CD14-positive monocyte (primary cell): ENCODE results near the gene OR12D1. TPM values are rescaled to one million over a fixed set of nuclear protein-coding genes. Genes with fewer than 3 reads are reported as not detected.

Source experiments
- DNase-seq, 3 donors: peaks; one replicate each; pipeline ENCODE4 v3.0.0-alpha.2; 2011 to 2022
- H2AFZ ChIP-seq: 2 replicates; pipeline ENCODE4 v1.6.0; 2012; ENCODE audit warnings: mild to moderate bottlenecking, low read depth, low read length, inconsistent platforms; ENCODE audit not compliant: insufficient read depth, poor library complexity, severe bottlenecking
- H3K27ac ChIP-seq, 2 donors: 1 replicate in 1 of 2; 2 replicates in 1 of 2; pipeline ENCODE4 v1.5.1; 2012 to 2013; ENCODE audit warnings: low read length in 2 of 2, control low read depth in 1 of 2, inconsistent platforms in 1 of 2, low read depth in 1 of 2, mild to moderate bottlenecking in 1 of 2
- H3K27me3 ChIP-seq, 2 donors: one replicate each; pipeline versions ENCODE4 v1.6.0 to v1.6.1; 2011 to 2013; ENCODE audit warnings: low read length in 2 of 2; ENCODE audit not compliant: control insufficient read depth in 2 of 2, insufficient read depth in 2 of 2
- H3K36me3 ChIP-seq, 2 donors: replicated peaks in 1 of 2; 1 replicate in 1 of 2; 2 replicates in 1 of 2; pipeline versions ENCODE4 v1.5.1 to v1.6.1; 2012 to 2013; ENCODE audit warnings: low read length in 2 of 2, control low read depth in 1 of 2, inconsistent platforms in 1 of 2, mild to moderate bottlenecking in 1 of 2; ENCODE audit not compliant: insufficient read depth in 2 of 2, control insufficient read depth in 1 of 2
- H3K4me1 ChIP-seq, 2 donors: 1 replicate in 1 of 2; 2 replicates in 1 of 2; pipeline versions ENCODE4 v1.5.1 to v1.6.1; 2012 to 2013; ENCODE audit warnings: low read length in 2 of 2, control low read depth in 1 of 2, inconsistent platforms in 1 of 2, mild to moderate bottlenecking in 1 of 2, moderate library complexity in 1 of 2; ENCODE audit not compliant: insufficient read depth in 2 of 2, control insufficient read depth in 1 of 2
- H3K4me2 ChIP-seq: replicated peaks from 2 replicates; pipeline ENCODE3; 2012; ENCODE audit warnings: low read length, moderate library complexity, mild to moderate bottlenecking; ENCODE audit not compliant: poor library complexity, severe bottlenecking; ENCODE audit errors: extremely low read depth
- H3K4me3 ChIP-seq, 3 experiments: fragments of 200-600 bp in 1 of 3; sonication (generic) in 1 of 3; replicated peaks in 1 of 3; 1 replicate in 2 of 3; 2 replicates in 1 of 3; pipeline ENCODE4 v1.5.1; 2011 to 2013; ENCODE audit warnings: low read length in 3 of 3, mild to moderate bottlenecking in 3 of 3, control low read depth in 2 of 3, low read depth in 2 of 3, inconsistent platforms in 1 of 3, moderate library complexity in 1 of 3
- H3K79me2 ChIP-seq: 2 replicates; pipeline ENCODE4 v1.6.0; 2012; ENCODE audit warnings: mild to moderate bottlenecking, control low read depth, inconsistent platforms, low read length, moderate library complexity; ENCODE audit not compliant: insufficient read depth
- H3K9ac ChIP-seq: 2 replicates; pipeline ENCODE4 v1.6.0; 2017; ENCODE audit warnings: low read length, mild to moderate bottlenecking; ENCODE audit not compliant: insufficient read depth, poor library complexity, severe bottlenecking
- H3K9me3 ChIP-seq, 2 donors: replicated peaks in 1 of 2; 1 replicate in 1 of 2; 2 replicates in 1 of 2; pipeline versions ENCODE4 v1.5.1 to v1.6.1; 2012 to 2013; ENCODE audit warnings: low read length in 2 of 2, control low read depth in 1 of 2; ENCODE audit not compliant: control insufficient read depth in 1 of 2, insufficient read depth in 1 of 2
- H4K20me1 ChIP-seq: 2 replicates; pipeline ENCODE4 v1.6.0; 2012; ENCODE audit warnings: mild to moderate bottlenecking, low read length, control low read depth, moderate library complexity; ENCODE audit not compliant: insufficient read depth
- H3K27ac Mint-ChIP-seq, 7 donors: one replicate each; pipeline ENCODE4 v1.8.0; 2020; ENCODE audit warnings: mild to moderate bottlenecking in 7 of 7, mixed read lengths in 7 of 7, moderate library complexity in 6 of 7, inconsistent platforms in 2 of 7
- H3K27me3 Mint-ChIP-seq, 3 donors: one replicate each; pipeline ENCODE4 v1.8.0; 2021 to 2022; ENCODE audit warnings: low read depth in 3 of 3, mild to moderate bottlenecking in 3 of 3, mixed read lengths in 3 of 3, moderate library complexity in 3 of 3, inconsistent platforms in 1 of 3
- H3K36me3 Mint-ChIP-seq, 2 donors: one replicate each; pipeline ENCODE4 v1.8.0; 2020; ENCODE audit warnings: mixed read lengths in 2 of 2, inconsistent platforms in 1 of 2, mild to moderate bottlenecking in 1 of 2
- H3K4me1 Mint-ChIP-seq: one replicate; pipeline ENCODE4 v1.8.0; 2020; ENCODE audit warnings: mild to moderate bottlenecking, mixed read lengths
- H3K4me3 Mint-ChIP-seq, 2 donors: one replicate each; pipeline ENCODE4 v1.8.0; 2020; ENCODE audit warnings: mild to moderate bottlenecking in 2 of 2, mixed read lengths in 2 of 2, moderate library complexity in 1 of 2
- H3K9me3 Mint-ChIP-seq, 7 donors: one replicate each; pipeline ENCODE4 v1.8.0; 2020 to 2022; ENCODE audit warnings: mixed read lengths in 7 of 7, mild to moderate bottlenecking in 6 of 7, moderate library complexity in 6 of 7, inconsistent platforms in 2 of 7
- WGBS: methylation state at CpG from one replicate; pipeline ENCODE4 v1.1.5; 2013; ENCODE audit warnings: missing lambda C conversion rate; ENCODE audit not compliant: insufficient coverage; 5-methylcytosine and 5-hydroxymethylcytosine counted together
- intact Hi-C, 2 donors: fragments of 100-400 bp; cut with micrococcal nuclease; formaldehyde crosslinking; loops; one replicate each; pipeline versions ENCODE4 v1.15.0 to v1.15.1; 2023
- polyA plus RNA-seq, 3 donors: library from polyadenylated mRNA; depleted of rRNA in 1 of 3; unstranded in 2 of 3; stranded (reverse) in 1 of 3; fragments of 300-500 nt in 2 of 3; fragments of >200 nt in 1 of 3; fragmentation: Illumina TruSeq in 2 of 3; gene quantifications; 1 replicate in 2 of 3; 2 replicates in 1 of 3; pipeline ENCODE4 v1.2.3, GENCODE V29; 2012 to 2021
- TF ChIP-seq, protein P1 (sequence below): fragments of 200-600 bp; IDR thresholded peaks from one replicate; pipeline ENCODE4 v1.8.0; 2022; ENCODE audit warnings: antibody characterized with exemption, mild to moderate bottlenecking

The OR12D1 gene
- polyA plus RNA-seq, 3 donors: not detected

DNA sequence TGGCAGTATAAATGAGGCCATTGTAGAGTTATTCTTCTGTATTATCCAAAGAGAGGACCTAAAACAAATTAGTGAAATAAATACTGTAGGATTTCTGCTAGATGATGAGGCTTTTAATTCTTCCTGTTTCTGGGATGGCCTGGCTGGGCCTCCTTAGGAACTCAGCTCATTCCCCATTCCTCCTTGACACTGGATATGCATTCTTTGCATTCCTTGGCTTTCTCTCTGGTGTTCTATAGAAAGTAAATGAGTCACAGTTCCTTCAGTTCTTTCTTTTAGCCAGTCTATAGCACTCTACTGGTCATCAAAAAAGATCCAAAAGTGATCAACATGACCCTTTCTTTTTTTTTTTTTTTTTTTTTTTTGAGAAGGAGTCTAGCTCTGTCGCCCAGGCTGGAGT, 32.9 kb downstream of the OR12D1 start:
- no peaks in the 10 kb centered on the region for H3K4me1 ChIP-seq
- no peak for DNase-seq
- no peaks in the 10 kb centered on the region for H3K36me3 ChIP-seq
- WGBS: no CpG with 5 or more reads among the region's 1 CpG
- Mint-ChIP-seq H3K27ac (no peak overlapping the region), H3K9me3 (peaks cover 3 to 21% (median 11%) of the 10 kb centered on the region in 7 donors), H3K27me3 (peaks cover 0 to 2% (median 2%) of the 10 kb centered on the region in 3 donors), H3K4me3 (no peak overlapping the region), H3K36me3 (no peaks in the 10 kb centered on the region), H3K4me1 (no peaks in the 10 kb centered on the region)
- H3K4me2 ChIP-seq: no peak overlapping the region
- H3K27me3 ChIP-seq: no peaks in the 10 kb centered on the region
- no peak overlapping the region for H3K9ac ChIP-seq
- TF ChIP-seq, protein P1, sequence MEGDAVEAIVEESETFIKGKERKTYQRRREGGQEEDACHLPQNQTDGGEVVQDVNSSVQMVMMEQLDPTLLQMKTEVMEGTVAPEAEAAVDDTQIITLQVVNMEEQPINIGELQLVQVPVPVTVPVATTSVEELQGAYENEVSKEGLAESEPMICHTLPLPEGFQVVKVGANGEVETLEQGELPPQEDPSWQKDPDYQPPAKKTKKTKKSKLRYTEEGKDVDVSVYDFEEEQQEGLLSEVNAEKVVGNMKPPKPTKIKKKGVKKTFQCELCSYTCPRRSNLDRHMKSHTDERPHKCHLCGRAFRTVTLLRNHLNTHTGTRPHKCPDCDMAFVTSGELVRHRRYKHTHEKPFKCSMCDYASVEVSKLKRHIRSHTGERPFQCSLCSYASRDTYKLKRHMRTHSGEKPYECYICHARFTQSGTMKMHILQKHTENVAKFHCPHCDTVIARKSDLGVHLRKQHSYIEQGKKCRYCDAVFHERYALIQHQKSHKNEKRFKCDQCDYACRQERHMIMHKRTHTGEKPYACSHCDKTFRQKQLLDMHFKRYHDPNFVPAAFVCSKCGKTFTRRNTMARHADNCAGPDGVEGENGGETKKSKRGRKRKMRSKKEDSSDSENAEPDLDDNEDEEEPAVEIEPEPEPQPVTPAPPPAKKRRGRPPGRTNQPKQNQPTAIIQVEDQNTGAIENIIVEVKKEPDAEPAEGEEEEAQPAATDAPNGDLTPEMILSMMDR: no peak
- no peak overlapping the region for H3K4me3 ChIP-seq
- H4K20me1 ChIP-seq: no peaks in the 10 kb centered on the region
- H3K79me2 ChIP-seq: no peaks in the 10 kb centered on the region
- no peak overlapping the region for H2AFZ ChIP-seq
- peaks cover 0 to 3% of the 10 kb centered on the region in 2 donors for H3K9me3 ChIP-seq
- H3K27ac ChIP-seq: no peak overlapping the region
- intact Hi-C loops: no loop called here

DNA sequence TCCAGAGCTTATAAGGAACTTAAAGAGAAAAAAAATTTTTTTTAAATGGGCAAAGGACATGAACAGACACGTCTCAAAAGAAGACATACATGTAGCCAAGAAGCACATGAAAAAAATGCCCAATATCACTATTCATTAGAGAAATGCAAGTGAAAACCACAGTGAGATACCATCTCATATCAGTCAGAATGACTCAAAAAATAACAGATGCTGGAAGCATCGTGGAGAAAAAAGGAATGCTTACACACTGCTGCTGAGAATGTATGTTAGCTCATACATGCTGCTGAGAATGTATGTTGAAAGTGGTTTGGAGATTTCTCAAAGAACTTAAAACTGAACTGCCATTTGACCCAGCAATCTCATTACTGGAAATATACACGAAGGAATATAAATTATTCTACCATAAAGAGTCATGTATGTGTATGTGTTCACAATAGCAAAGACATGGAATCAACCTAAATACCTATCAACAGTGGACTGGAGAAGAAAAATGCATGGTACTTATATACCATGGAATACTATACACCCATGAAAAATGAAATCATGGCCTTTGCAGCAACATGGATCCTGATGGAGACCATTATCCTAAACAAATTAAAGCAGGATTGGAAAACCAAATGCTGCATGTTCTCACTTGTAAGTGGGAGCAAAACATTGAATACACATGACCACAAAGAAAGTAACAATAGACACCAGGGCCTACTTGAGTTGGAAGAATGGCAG, 36.9 kb downstream of the OR12D1 start:
- no peak overlapping the region for H3K27ac ChIP-seq
- no peaks in the 10 kb centered on the region for H3K79me2 ChIP-seq
- no peak overlapping the region for H2AFZ ChIP-seq
- H3K27me3 ChIP-seq: no peaks in the 10 kb centered on the region
- TF ChIP-seq, protein P1: no peak
- H3K9me3 ChIP-seq: no peaks in the 10 kb centered on the region
- Mint-ChIP-seq H3K36me3 (no peaks in the 10 kb centered on the region), H3K4me1 (no peaks in the 10 kb centered on the region), H3K9me3 (peaks cover 0 to 10% (median 2%) of the 10 kb centered on the region in 7 donors), H3K27ac (no peak overlapping the region), H3K27me3 (peaks cover 0 to 3% (median 2%) of the 10 kb centered on the region in 3 donors), H3K4me3 (no peak overlapping the region)
- no CpG with 5 or more reads among the region's 3 CpGs for WGBS
- no peaks in the 10 kb centered on the region for H3K36me3 ChIP-seq
- intact Hi-C loops: no loop called here
- H3K9ac ChIP-seq: no peak overlapping the region
- H3K4me1 ChIP-seq: no peaks in the 10 kb centered on the region
- DNase-seq: no peak
- no peaks in the 10 kb centered on the region for H4K20me1 ChIP-seq
- no peak overlapping the region for H3K4me3 ChIP-seq
- no peak overlapping the region for H3K4me2 ChIP-seq
